Liver (tissue), 9 donors: ENCODE results near the gene C1orf21. TPM values are rescaled to one million over a fixed set of nuclear protein-coding genes. Genes with fewer than 3 reads are reported as not detected.

ENCODE experiments used
- DNase-seq: peaks from one replicate; pipeline ENCODE4 v3.0.0-alpha.2; 2017; ENCODE audit warnings: low spot score
- H3K27ac ChIP-seq, 2 donors: one replicate each; pipeline ENCODE4 v1.7.0; 2013; ENCODE audit warnings: inconsistent platforms in 2 of 2, low read length in 2 of 2, control low read depth in 1 of 2, low read depth in 1 of 2, mild to moderate bottlenecking in 1 of 2
- H3K27me3 ChIP-seq, 4 donors: one replicate each; pipeline versions ENCODE4 v1.6.1 to v1.7.0; 2013; ENCODE audit warnings: low read length in 3 of 4, inconsistent platforms in 1 of 4, mild to moderate bottlenecking in 1 of 4, moderate library complexity in 1 of 4; ENCODE audit not compliant: control insufficient read depth in 4 of 4, insufficient read depth in 4 of 4
- H3K36me3 ChIP-seq, 4 donors: one replicate each; pipeline versions ENCODE4 v1.6.1 to v1.7.0; 2013; ENCODE audit warnings: low read length in 3 of 4, mild to moderate bottlenecking in 3 of 4, low read depth in 1 of 4, moderate library complexity in 1 of 4; ENCODE audit not compliant: control insufficient read depth in 4 of 4, insufficient read depth in 3 of 4
- H3K4me1 ChIP-seq, 4 donors: one replicate each; pipeline versions ENCODE4 v1.6.1 to v1.7.0; 2013; ENCODE audit warnings: low read length in 3 of 4, mild to moderate bottlenecking in 3 of 4, moderate library complexity in 1 of 4; ENCODE audit not compliant: control insufficient read depth in 4 of 4, insufficient read depth in 4 of 4
- H3K4me3 ChIP-seq, 3 donors: one replicate each; pipeline versions ENCODE4 v1.6.1 to v1.7.0; 2013; ENCODE audit warnings: low read length in 3 of 3, control low read depth in 1 of 3, low read depth in 1 of 3, mild to moderate bottlenecking in 1 of 3
- H3K9ac ChIP-seq, 2 donors: one replicate each; pipeline ENCODE4 v1.7.0; 2013; ENCODE audit warnings: low read length in 2 of 2, mild to moderate bottlenecking in 2 of 2, moderate library complexity in 2 of 2, control low read depth in 1 of 2, low read depth in 1 of 2
- H3K9me3 ChIP-seq, 4 donors: one replicate each; pipeline versions ENCODE4 v1.6.1 to v1.7.0; 2013; ENCODE audit warnings: low read length in 3 of 4; ENCODE audit not compliant: control insufficient read depth in 4 of 4
- ATF3 ChIP-seq: IDR thresholded peaks from 2 replicates; pipeline ENCODE4 v1.6.1; 2016; ENCODE audit warnings: antibody characterized with exemption
- EGR1 ChIP-seq, 2 donors: IDR thresholded peaks; 2 replicates each; pipeline ENCODE4 v1.6.1; 2016 to 2018; ENCODE audit warnings: antibody characterized with exemption in 2 of 2, low read depth in 2 of 2
- FOXA1 ChIP-seq: IDR thresholded peaks from 2 replicates; pipeline ENCODE4 v1.6.1; 2016; ENCODE audit warnings: antibody characterized with exemption
- FOXA2 ChIP-seq: IDR thresholded peaks from 2 replicates; pipeline ENCODE4 v1.6.1; 2016; ENCODE audit warnings: antibody characterized with exemption
- GABPA ChIP-seq, 2 donors: IDR thresholded peaks in 1 of 2; conservative IDR thresholded peaks in 1 of 2; 2 replicates each; pipeline ENCODE4 v1.6.1; 2016; ENCODE audit warnings: antibody characterized with exemption in 2 of 2, mild to moderate bottlenecking in 1 of 2, moderate library complexity in 1 of 2
- HNF4A ChIP-seq, 2 donors: conservative IDR thresholded peaks; 2 replicates each; pipeline ENCODE4 v1.6.1; 2016; ENCODE audit warnings: antibody characterized with exemption in 2 of 2, mild to moderate bottlenecking in 2 of 2
- HNF4G ChIP-seq: IDR thresholded peaks from 2 replicates; pipeline ENCODE4 v1.6.1; 2016; ENCODE audit warnings: antibody characterized with exemption
- JUND ChIP-seq, 2 donors: IDR thresholded peaks; 2 replicates each; pipeline ENCODE4 v1.6.1; 2016; ENCODE audit warnings: antibody characterized with exemption in 2 of 2
- NR2F2 ChIP-seq: IDR thresholded peaks from 2 replicates; pipeline ENCODE4 v1.6.1; 2016; ENCODE audit warnings: antibody characterized with exemption
- RAD21 ChIP-seq, 2 donors: IDR thresholded peaks; 2 replicates each; pipeline ENCODE4 v1.6.1; 2016; ENCODE audit warnings: antibody characterized with exemption in 2 of 2, mild to moderate bottlenecking in 2 of 2
- RXRA ChIP-seq, 2 donors: IDR thresholded peaks; 2 replicates each; pipeline ENCODE4 v1.6.1; 2017 to 2018; ENCODE audit warnings: antibody characterized with exemption in 2 of 2, mild to moderate bottlenecking in 1 of 2
- SP1 ChIP-seq: IDR thresholded peaks from 2 replicates; pipeline ENCODE4 v1.6.1; 2018; ENCODE audit warnings: antibody characterized with exemption, mild to moderate bottlenecking
- TAF1 ChIP-seq: conservative IDR thresholded peaks from 2 replicates; pipeline ENCODE4 v1.6.1; 2016; ENCODE audit warnings: antibody characterized with exemption, mild to moderate bottlenecking
- YY1 ChIP-seq: IDR thresholded peaks from 2 replicates; pipeline ENCODE4 v1.6.1; 2016; ENCODE audit warnings: antibody characterized with exemption, mild to moderate bottlenecking
- ZBTB33 ChIP-seq: IDR thresholded peaks from 2 replicates; pipeline ENCODE4 v1.6.1; 2016; ENCODE audit warnings: antibody characterized with exemption
- WGBS: extraction: QIAGEN DNeasy Blood & Tissue Kit; methylation state at CpG from one replicate; pipeline ENCODE4 v1.1.7; 2013; 5-methylcytosine and 5-hydroxymethylcytosine counted together
- polyA plus RNA-seq, 2 donors: library from polyadenylated mRNA; stranded (reverse) in 1 of 2; unstranded in 1 of 2; fragments of 200-250 nt in 1 of 2; fragments of >200 nt in 1 of 2; fragmentation: Nextera tagmentation in 1 of 2; extraction: Ambion mirVana in 1 of 2; gene quantifications; one replicate each; pipeline versions ENCODE4 v1.2.1 to v1.2.3, GENCODE V29; 2013 to 2015
- total RNA-seq, 2 donors: library from RNA; depleted of rRNA; stranded (reverse); fragments of >200 nt; gene quantifications; one replicate each; pipeline ENCODE4 v1.2.3, GENCODE V29; 2014
- TF ChIP-seq, protein P1 (sequence below): IDR thresholded peaks from 2 replicates; pipeline ENCODE4 v1.6.1; 2016; ENCODE audit warnings: antibody characterized with exemption, mild to moderate bottlenecking
- TF ChIP-seq, protein P2 (sequence below): IDR thresholded peaks from 2 replicates; pipeline ENCODE4 v1.6.1; 2016; ENCODE audit warnings: antibody characterized with exemption
- TF ChIP-seq, protein P3 (sequence below): fragments of 150-350 bp; IDR thresholded peaks from 2 replicates; pipeline ENCODE4 v1.5.1; 2017; ENCODE audit warnings: improper control_type of control experiment, low read depth, low read length; ENCODE audit not compliant: missing input control
- donor health status: healthy.
- donor health status: healthy.
- donor health status: healthy.
- donor health status: healthy.
- donor health status: healthy.

Gene C1orf21
- total and polyA plus RNA-seq, 4 donors: 2.3 to 21.3 (median 13.4) TPM

DNA sequence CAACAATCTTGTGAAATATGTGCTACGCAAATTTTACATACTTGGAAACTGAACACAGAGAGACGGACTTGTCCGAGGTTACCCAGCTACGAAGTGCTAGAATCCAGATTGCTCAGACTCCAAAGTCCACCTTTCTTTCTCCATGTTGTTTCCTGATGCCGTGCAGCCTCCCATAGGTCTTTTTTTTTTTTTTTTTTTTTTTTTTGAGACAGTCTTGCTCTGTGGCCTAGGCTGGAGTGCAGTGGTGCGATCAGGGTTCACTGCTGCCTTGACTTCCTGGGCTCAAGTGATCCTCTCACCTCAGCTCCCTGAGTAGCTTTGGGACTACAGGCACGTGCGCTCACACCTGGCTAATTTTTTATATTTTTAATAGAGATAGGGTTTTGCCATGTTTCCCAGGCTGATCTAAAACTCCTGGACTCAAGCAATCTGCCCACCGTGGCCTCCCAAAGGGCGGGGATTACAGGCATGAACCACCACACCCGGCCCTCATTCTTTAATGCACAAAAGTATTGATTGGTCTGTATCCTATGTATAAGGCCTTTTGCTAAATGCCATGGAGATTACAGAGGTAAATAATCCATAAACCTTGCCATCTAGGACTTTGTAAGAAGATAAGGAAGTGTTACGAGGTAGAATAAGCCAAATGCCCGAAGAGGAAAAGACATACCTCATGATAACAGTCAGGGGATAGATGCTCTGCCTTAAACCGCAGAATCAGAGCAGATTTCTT, 92.8 kb downstream of the C1orf21 start:
- Histone ChIP-seq H3K4me3 (no peak overlapping the region), H3K36me3 (no peaks in the 10 kb centered on the region), H3K4me1 (no peaks in the 10 kb centered on the region), H3K27me3 (no peaks in the 10 kb centered on the region), H3K9me3 (peaks cover 2 to 7% (median 4%) of the 10 kb centered on the region in 4 donors), H3K27ac (no peak overlapping the region), H3K9ac (no peak overlapping the region)
- no peak for DNase-seq
- 86% methylated on average over 14 of the region's 14 CpGs for WGBS
- TF ChIP-seq HNF4G (no peak), ATF3 (no peak), SP1 (no peak), YY1 (no peak)
- TF ChIP-seq, protein P1, sequence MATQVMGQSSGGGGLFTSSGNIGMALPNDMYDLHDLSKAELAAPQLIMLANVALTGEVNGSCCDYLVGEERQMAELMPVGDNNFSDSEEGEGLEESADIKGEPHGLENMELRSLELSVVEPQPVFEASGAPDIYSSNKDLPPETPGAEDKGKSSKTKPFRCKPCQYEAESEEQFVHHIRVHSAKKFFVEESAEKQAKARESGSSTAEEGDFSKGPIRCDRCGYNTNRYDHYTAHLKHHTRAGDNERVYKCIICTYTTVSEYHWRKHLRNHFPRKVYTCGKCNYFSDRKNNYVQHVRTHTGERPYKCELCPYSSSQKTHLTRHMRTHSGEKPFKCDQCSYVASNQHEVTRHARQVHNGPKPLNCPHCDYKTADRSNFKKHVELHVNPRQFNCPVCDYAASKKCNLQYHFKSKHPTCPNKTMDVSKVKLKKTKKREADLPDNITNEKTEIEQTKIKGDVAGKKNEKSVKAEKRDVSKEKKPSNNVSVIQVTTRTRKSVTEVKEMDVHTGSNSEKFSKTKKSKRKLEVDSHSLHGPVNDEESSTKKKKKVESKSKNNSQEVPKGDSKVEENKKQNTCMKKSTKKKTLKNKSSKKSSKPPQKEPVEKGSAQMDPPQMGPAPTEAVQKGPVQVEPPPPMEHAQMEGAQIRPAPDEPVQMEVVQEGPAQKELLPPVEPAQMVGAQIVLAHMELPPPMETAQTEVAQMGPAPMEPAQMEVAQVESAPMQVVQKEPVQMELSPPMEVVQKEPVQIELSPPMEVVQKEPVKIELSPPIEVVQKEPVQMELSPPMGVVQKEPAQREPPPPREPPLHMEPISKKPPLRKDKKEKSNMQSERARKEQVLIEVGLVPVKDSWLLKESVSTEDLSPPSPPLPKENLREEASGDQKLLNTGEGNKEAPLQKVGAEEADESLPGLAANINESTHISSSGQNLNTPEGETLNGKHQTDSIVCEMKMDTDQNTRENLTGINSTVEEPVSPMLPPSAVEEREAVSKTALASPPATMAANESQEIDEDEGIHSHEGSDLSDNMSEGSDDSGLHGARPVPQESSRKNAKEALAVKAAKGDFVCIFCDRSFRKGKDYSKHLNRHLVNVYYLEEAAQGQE: no peak
- TF ChIP-seq, protein P2, sequence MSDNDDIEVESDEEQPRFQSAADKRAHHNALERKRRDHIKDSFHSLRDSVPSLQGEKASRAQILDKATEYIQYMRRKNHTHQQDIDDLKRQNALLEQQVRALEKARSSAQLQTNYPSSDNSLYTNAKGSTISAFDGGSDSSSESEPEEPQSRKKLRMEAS: no peak

DNA sequence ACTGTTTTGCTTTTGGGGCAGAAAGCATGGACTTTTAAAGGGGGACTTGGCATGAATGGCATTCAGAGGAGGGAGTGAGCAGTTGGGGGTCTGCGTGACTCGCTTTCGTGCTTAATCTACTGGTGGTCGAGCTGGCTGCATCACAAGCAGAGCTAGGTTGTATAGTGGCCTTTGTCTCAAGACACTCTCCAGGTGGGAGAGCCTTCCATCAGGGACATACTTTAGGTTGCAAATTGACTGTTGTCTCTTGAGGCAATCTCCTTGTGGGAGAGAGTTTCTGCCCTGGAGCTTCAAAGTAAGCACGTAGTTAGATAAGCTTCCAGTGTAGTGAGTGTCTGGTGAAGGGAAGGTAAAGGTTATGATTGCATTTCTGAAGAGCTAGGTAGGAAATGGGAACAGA, 93.9 kb downstream of the C1orf21 start:
- Histone ChIP-seq H3K9ac (no peak overlapping the region), H3K36me3 (no peaks in the 10 kb centered on the region), H3K9me3 (peaks cover 0 to 7% (median under 1%) of the 10 kb centered on the region in 4 donors), H3K4me1 (no peaks in the 10 kb centered on the region), H3K27ac (no peak overlapping the region), H3K27me3 (no peaks in the 10 kb centered on the region), H3K4me3 (no peak overlapping the region)
- WGBS: 94% methylated on average over 5 of the region's 5 CpGs
- DNase-seq: no peak
- TF ChIP-seq ATF3 (no peak), HNF4A (conservative IDR thresholded peaks at IDR 0.05) (no peak), FOXA1 (no peak), YY1 (no peak), SP1 (no peak), ZBTB33 (no peak), RXRA (IDR thresholded peaks at IDR 0.05) (no peak), JUND (IDR thresholded peaks at IDR 0.05) (no peak), NR2F2 (no peak), HNF4G (no peak), GABPA (IDR thresholded peaks at IDR 0.05 in 1 of 2, conservative IDR thresholded peaks at IDR 0.05 in 1 of 2) (no peak), EGR1 (IDR thresholded peaks at IDR 0.05; ENCODE audit: low read depth in 2 of 2) (no peak), TAF1 (no peak), FOXA2 (no peak), RAD21 (IDR thresholded peaks at IDR 0.05) (no peak)
- TF ChIP-seq, protein P3, sequence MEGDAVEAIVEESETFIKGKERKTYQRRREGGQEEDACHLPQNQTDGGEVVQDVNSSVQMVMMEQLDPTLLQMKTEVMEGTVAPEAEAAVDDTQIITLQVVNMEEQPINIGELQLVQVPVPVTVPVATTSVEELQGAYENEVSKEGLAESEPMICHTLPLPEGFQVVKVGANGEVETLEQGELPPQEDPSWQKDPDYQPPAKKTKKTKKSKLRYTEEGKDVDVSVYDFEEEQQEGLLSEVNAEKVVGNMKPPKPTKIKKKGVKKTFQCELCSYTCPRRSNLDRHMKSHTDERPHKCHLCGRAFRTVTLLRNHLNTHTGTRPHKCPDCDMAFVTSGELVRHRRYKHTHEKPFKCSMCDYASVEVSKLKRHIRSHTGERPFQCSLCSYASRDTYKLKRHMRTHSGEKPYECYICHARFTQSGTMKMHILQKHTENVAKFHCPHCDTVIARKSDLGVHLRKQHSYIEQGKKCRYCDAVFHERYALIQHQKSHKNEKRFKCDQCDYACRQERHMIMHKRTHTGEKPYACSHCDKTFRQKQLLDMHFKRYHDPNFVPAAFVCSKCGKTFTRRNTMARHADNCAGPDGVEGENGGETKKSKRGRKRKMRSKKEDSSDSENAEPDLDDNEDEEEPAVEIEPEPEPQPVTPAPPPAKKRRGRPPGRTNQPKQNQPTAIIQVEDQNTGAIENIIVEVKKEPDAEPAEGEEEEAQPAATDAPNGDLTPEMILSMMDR: no peak
- TF ChIP-seq, protein P2: no peak
- TF ChIP-seq, protein P1: no peak
